Limb (tissue), 2 donors: ENCODE results near the gene HCLS1.
A peak's percentile ranks its signal among the peaks of the same experiment; 100 is the strongest.
"Not testable (repeated sequence)": the region's sequence is repeated elsewhere in the genome, so short reads cannot be mapped to it uniquely, and the experiment has no call there.

Experiments used
- DNase-seq, 2 donors: peaks; one replicate each; pipeline ENCODE4 v3.0.0-alpha.2; 2016; ENCODE audit errors: extremely low spot score in 2 of 2

The HCLS1 gene

GRCh38 chr3:121660356-121661171, at the start of gene HCLS1:
Gene HCLS1 (minus strand): TSS chr3:121660903. CDS start chr3:121658347, 2,556 bp downstream.
- no peak for DNase-seq

- no peak for DNase-seq
Observed at GRCh38 chr3:121710347-121710746, 49.6 kb upstream of the HCLS1 start.

- DNase-seq = no peak
Observed at GRCh38 chr3:121707531-121708273, 47.0 kb upstream of the HCLS1 start.

- no peak for DNase-seq
Observed at GRCh38 chr3:121705541-121705940, 44.8 kb upstream of the HCLS1 start.

GRCh38 chr3:121703973-121704372, 43.3 kb upstream of the HCLS1 start:
- DNase-seq = no peak

- peak in 1 of 2 donors; percentile 24 for DNase-seq
Observed at GRCh38 chr3:121698901-121699300, 38.2 kb upstream of the HCLS1 start.

- DNase-seq = no peak
Observed at GRCh38 chr3:121698476-121698875, 37.8 kb upstream of the HCLS1 start.

- DNase-seq = no peak
Observed at GRCh38 chr3:121696186-121696585, 35.5 kb upstream of the HCLS1 start.

GRCh38 chr3:121692010-121692699, 31.5 kb upstream of the HCLS1 start:
- no peak for DNase-seq

- DNase-seq = no peak
Observed at GRCh38 chr3:121690777-121691405, 30.2 kb upstream of the HCLS1 start.

- DNase-seq = not testable (repeated sequence)
Observed at GRCh38 chr3:121688747-121689146, 28.0 kb upstream of the HCLS1 start.

GRCh38 chr3:121681792-121682191, 21.1 kb upstream of the HCLS1 start:
- no peak for DNase-seq

- DNase-seq = no peak
Observed at GRCh38 chr3:121677141-121677540, 16.4 kb upstream of the HCLS1 start.

GRCh38 chr3:121670676-121671075, 10.0 kb upstream of the HCLS1 start:
- no peak for DNase-seq

- DNase-seq = no peak
Observed at GRCh38 chr3:121667333-121667732, 6.6 kb upstream of the HCLS1 start.

GRCh38 chr3:121665488-121665887, 4.8 kb upstream of the HCLS1 start:
- DNase-seq = no peak

GRCh38 chr3:121663171-121663847, 2.6 kb upstream of the HCLS1 start:
- no peak for DNase-seq

GRCh38 chr3:121662742-121663141, 2.0 kb upstream of the HCLS1 start:
- DNase-seq = no peak

- no peak for DNase-seq
Observed at GRCh38 chr3:121661376-121661775, 673 bp upstream of the HCLS1 start.

GRCh38 chr3:121659586-121659985, 1.1 kb downstream of the HCLS1 start:
- DNase-seq = no peak
